Fibroblast of skin of back (primary cell): ENCODE data around the gene GTF2IRD1. TPM values are rescaled to one million over a fixed set of nuclear protein-coding genes. Genes with fewer than 3 reads are reported as not detected.
"Not testable (repeated sequence)": the region's sequence is repeated elsewhere in the genome, so short reads cannot be mapped to it uniquely, and the experiment has no call there.

Experiments used
- DNase-seq: peaks from one replicate; pipeline ENCODE4 v3.0.0-alpha.2; 2013
- polyA plus RNA-seq, 2 experiments: library from polyadenylated mRNA; unstranded; fragments of 120-200 nt; gene quantifications; one replicate each; pipeline ENCODE4 v1.2.1, GENCODE V29; 2013; ENCODE audit not compliant: insufficient read length in 2 of 2

GTF2IRD1 gene, protein sequence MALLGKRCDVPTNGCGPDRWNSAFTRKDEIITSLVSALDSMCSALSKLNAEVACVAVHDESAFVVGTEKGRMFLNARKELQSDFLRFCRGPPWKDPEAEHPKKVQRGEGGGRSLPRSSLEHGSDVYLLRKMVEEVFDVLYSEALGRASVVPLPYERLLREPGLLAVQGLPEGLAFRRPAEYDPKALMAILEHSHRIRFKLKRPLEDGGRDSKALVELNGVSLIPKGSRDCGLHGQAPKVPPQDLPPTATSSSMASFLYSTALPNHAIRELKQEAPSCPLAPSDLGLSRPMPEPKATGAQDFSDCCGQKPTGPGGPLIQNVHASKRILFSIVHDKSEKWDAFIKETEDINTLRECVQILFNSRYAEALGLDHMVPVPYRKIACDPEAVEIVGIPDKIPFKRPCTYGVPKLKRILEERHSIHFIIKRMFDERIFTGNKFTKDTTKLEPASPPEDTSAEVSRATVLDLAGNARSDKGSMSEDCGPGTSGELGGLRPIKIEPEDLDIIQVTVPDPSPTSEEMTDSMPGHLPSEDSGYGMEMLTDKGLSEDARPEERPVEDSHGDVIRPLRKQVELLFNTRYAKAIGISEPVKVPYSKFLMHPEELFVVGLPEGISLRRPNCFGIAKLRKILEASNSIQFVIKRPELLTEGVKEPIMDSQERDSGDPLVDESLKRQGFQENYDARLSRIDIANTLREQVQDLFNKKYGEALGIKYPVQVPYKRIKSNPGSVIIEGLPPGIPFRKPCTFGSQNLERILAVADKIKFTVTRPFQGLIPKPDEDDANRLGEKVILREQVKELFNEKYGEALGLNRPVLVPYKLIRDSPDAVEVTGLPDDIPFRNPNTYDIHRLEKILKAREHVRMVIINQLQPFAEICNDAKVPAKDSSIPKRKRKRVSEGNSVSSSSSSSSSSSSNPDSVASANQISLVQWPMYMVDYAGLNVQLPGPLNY
- polyA plus RNA-seq (2013, experiment 1 of 2; ENCODE audit: insufficient read length): 25.6 TPM
- polyA plus RNA-seq (2013, experiment 2 of 2; ENCODE audit: insufficient read length): 27.8 TPM

DNA sequence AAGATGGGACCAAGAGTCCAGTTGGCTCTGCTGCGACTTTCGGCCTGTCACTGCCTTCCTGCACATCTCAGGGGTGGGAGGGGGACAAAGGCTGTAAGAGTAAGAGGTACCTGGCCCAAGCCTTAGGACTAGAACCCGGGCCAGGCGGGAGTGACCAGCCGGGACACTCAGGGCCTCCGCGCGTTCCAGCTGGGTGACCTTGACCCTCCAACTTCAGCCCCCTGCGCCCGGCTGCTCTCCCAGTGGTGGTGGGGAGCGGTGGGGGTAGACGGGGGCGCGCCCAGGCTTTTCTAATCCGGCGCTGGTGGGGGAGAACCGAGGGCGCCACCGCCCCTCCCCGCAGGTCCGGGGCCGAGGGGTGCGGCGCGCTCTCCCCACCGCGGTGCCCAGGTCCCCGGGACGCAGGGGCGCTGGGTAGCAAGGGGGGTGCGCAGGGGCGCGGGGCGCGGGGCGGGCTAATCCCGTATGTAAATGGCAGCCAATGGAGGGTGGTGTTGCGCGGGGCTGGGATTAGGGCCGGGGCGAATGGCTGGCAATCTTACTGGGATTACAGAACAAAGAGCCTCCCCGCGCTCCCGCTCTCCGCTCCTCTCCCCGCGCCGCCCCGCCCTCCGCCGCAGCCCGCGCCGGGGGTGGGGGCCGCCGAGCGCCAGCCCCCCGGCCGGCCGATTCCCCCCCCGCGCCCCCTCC is at the start of gene GTF2IRD1:
Gene GTF2IRD1, plus strand, starts transcription at position 585 of the 690 bp plus-strand sequence. CDS start 54,175 bp downstream, outside the sequence.
- peak; percentile 79 for DNase-seq

GRCh38 chr7:74404388-74404700 is 49.4 kb upstream of the GTF2IRD1 start:
- DNase-seq: no peak

- no peak for DNase-seq
These were observed 49.0 kb upstream of the GTF2IRD1 start for GRCh38 chr7:74404741-74405140.

DNA sequence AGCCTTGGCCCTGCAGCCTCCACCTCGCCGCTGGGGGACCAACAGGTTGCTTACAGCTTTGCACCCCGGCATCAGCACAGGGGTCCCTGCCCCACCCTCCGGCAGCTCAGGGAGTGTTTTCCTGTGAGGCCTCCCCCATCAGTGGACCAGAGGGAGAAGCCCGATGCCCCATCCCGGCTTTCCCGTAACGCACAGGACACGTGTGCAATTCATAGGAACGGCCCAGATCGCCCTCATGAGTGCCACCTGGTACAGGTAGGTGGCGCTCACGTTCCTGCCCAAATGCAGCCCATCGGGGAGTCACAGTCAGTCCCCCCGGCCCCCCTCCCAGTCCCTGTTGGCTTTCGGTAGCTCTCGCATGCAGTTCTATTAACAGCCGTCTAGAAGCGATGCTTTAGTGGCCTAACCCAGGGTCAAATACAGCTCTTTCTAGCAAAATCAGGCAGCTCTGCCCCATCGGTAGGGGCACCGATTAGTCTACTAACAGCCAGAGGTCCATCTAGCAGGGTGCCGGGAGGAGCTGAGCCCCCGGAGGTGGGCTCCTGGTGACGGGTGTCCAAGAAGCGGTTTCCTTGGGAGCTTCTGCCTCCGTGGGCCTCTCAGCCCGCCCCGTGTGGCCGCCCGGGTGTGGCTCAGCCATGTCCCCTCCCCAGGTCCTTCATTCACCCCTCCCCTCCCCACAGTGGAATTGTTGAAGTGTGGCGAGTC is 48.4 kb upstream of the GTF2IRD1 start:
- no peak for DNase-seq

GRCh38 chr7:74405899-74406512 is 47.7 kb upstream of the GTF2IRD1 start:
- DNase-seq: no peak

DNA sequence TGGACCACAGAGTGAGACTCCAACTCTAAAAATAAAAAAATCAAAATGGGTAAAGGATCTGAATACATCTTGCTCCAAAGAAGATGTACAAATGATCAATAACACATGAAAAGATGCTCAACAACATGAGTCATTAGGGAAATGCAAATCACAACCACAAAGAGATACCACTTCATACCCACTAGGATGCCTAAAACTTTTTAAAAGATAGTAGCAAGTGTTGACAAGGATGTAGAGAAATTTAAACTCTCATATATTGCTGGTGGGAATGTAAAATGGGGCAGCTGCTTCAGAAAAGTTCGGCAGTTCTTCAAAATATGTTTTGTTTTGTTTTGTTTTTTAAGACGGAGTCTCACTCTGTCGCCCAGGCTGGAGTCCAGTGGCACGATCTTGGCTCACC is 45.7 kb upstream of the GTF2IRD1 start:
- no peak for DNase-seq

DNA sequence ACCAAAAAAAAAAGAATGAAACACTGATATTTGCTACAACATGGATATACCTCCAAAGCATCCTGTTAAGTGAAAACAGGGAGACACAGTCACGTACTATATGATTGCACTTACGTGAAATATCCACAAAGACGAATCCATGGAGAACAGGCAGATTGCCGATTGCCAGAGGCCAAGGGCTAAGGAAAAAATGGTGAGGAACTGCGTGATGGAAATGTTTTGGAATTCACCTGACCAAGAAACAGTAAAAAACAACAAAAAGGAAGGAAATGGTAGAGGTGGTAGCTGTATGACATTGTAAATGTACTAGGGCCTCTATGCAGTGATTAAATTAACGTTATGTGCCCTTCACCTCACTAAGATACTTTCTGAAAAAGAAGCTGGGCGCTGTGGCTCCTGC is 44.1 kb upstream of the GTF2IRD1 start:
- no peak for DNase-seq

DNA sequence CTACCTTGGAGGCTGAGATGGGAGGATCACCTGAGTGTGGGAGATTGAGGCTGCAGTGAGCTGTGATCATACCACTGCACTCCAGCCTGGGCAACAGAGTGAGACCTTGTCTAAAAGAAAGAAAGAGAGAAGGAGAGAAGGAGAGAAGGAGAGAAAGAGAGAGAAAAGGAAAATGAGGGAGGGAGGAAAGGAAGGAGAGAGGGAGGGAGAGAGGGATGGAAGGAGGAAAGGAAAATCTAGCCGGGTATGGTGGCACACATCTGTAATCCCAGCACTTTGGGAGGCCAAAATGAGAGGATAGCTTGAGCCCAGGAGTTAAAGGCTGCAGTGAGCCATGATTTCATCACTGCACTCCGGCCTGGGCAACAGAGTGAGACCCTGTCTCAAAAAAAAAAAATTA is 42.9 kb upstream of the GTF2IRD1 start:
- no peak for DNase-seq

- not testable (repeated sequence) for DNase-seq
These were observed 42.1 kb upstream of the GTF2IRD1 start for GRCh38 chr7:74411571-74411970.

GRCh38 chr7:74412056-74412455 is 41.6 kb upstream of the GTF2IRD1 start:
- DNase-seq: no peak

DNA sequence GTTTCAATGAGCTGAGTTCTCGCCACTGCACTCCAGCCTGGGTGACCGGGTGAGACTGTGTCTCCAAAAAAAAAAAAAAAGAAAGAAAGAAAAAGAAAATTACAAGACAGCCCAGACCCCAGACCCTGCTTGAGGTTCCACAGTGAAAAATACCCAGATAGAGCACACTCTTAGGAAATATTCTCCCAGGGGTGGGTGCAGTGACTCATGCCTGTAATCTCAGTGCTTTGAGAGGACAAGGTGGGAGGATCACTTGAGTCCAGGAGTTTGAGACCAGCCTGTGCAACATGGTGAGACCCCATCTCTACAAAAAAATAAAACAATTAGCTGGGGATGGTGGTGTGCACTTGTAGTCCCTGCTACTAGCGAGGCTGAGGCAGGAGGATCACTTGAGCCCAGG is 41.1 kb upstream of the GTF2IRD1 start:
- no peak for DNase-seq

GRCh38 chr7:74414595-74415333 is 38.9 kb upstream of the GTF2IRD1 start:
- not testable (repeated sequence) for DNase-seq

- peak; percentile 62 for DNase-seq
These were observed 36.2 kb upstream of the GTF2IRD1 start for GRCh38 chr7:74417419-74417971.

- no peak for DNase-seq
These were observed 35.6 kb upstream of the GTF2IRD1 start for GRCh38 chr7:74418076-74418475.

DNA sequence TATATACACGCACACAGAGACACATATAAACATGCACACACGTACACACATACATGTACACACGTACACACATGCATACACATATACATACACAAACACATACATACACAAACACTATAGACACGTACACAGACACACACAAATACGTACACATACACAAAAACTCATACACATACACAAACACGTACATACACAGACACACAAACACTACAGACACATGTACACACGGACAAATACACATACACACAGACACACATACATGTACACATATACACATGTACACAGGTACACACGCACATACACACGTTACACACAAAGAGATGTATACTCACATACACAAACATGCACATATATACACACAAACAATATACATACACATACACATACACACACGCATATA is 35.2 kb upstream of the GTF2IRD1 start:
- DNase-seq: no peak

DNA sequence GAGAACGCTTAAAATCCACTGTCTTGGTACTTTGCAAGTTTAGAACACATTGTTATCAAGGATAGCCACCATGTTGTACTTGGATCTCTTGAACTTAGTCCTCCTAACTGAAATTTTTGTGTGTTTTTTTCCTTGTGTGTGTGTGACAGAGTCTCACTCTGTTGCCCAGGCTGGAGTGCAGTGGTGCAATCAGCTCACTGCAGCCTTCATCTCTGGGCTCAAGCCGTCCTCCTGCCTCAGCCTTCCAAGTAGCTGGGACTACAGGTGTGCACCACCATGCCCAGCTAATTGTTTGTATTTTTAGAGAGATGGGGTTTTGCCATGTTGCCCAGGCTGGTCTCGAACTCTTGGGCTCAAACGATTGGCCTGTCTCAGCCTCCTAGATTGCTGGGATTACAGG is 34.5 kb upstream of the GTF2IRD1 start:
- DNase-seq: not testable (repeated sequence)

DNA sequence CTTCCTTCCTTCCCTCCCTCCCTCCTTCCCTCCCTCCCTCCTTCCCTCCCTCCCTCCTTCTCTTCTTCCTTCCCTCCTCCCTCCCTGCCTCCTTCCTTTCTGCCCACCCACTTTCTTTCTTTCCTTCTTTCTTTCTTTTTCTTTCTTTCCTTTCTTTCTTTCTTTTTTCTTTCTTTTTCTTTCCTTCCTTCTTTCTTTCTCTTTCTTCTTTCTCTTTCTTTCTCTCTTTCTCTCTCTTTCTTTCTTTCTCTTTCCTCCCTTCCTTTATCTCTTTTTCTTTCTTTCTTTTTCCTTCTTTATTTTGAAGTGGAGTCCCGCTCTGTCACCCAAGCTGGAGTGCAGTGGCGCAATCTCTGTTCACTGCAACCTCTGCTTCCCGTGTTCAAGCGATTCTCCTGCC is 33.7 kb upstream of the GTF2IRD1 start:
- DNase-seq: no peak

DNA sequence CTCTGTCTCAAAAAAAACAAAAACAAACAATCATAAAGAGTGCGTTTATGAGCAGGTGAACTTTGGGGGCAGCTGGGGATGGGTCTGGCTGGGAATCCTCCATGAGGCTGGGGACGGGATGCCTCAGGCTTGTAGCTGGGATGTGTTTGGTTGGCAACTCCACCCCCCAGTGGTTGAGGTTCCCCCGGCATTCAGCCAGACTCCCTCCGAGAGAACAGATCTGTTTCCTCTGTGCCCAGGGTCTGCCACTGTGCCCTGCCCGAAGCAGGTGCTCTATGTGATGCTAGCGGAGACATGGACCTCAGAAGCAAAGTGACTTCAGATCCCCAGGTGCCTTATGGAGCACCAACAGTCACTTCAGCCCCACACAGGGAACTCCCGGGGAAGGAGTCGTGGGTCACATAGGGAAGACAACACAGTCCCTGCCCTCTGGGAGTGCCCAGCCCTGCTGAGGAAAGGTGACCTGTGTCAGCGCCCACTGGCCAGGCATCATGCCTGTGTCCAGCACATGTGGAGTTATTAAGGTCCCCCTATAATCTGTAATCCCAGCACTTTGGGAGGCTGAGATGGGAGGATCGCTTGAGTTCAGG is 29.3 kb upstream of the GTF2IRD1 start:
- no peak for DNase-seq

DNA sequence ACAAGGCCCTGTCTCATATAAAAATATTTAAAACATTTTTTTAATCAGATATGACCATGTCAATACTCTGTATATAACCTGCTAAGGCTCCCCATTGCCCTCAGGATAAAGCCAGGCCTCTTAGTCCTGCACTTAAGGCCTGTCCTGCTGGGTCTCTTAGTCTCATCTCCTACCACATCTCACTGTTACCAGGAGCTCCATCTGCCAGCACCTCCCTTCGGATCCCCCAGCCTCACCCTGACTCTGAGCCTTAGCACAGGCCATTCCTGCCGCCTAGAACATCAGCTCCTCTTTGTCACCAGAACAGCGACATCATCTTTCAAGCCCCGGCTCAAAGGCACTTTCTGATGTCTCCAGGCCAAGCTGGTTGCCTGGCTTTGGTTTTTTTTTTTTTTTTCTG is 25.7 kb upstream of the GTF2IRD1 start:
- peak; percentile 20 for DNase-seq

DNA sequence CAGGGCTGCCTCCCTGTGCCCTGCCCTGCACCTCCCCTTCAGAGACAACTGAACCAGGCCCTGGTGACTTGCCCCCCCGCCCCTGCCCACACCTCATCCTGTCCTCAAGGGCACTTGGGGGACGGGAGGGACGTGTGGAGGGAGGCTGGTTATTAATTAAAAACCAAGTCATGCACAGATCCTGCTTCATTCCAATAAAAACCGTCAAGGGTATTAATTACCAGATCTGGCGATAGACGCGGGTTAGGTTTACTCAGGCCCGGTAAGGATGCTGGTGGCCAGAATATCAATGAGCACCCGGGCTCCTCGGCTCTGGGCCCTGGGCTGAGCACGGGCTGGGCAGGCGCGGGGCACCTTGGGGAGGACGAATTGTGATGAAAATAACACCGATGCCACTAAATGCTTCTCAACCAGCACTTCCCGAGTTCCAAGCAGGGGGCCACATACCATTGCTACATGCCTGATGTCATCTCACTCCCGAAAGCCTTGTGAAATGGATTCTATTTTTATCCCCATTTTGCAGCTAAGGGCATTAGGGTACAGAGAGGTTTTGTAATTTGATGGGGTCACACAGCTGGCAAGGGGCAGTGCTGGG is 24.5 kb upstream of the GTF2IRD1 start:
- peak; percentile 90 for DNase-seq
